Pons (tissue), 1 donor: ENCODE results near the gene CASP9.

ENCODE experiments used
- DNase-seq: peaks from one replicate; pipeline ENCODE4 v3.0.0-alpha.2; 2016; ENCODE audit warnings: low spot score

CASP9 gene

DNA sequence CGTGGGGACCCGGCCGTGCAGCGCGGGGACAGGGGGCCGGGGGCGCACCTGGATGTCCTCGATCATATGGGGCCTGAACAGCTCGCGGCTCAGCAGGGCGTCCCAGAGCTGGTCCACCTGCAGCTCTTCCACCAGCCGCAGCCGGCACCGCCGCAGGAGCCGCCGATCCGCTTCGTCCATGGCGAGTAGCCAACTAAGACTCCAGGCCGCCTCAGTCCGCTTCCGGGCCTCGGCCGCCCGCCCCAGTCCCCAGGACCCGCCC, at the start of gene CASP9:
Gene CASP9 (minus strand): TSS at position 195 of the 262 bp plus-strand sequence. CDS start 15 bp downstream, at position 180.
- no peak for DNase-seq

DNA sequence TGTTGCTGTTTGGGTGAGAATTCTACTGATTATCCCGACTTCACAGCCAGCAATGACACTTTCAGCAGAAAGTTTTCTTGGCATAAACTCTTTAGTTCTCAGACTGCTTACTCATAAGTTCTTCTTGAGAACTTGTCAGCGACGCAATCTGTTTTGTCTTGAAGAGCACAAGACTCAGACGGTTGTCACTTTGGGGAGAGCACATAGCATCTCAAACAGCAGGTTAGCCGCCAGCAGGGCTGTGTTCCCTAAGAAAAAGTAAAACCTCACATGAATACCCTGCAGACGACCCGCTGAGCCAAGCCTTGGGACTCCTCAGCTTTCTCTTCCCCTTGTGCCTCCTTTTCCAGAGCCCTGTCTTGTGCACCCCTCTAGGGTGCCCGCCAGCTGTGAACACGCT, 49.5 kb upstream of the CASP9 start:
- no peak for DNase-seq

GRCh38 chr1:15571266-15571665, 47.3 kb upstream of the CASP9 start:
- no peak for DNase-seq

DNA sequence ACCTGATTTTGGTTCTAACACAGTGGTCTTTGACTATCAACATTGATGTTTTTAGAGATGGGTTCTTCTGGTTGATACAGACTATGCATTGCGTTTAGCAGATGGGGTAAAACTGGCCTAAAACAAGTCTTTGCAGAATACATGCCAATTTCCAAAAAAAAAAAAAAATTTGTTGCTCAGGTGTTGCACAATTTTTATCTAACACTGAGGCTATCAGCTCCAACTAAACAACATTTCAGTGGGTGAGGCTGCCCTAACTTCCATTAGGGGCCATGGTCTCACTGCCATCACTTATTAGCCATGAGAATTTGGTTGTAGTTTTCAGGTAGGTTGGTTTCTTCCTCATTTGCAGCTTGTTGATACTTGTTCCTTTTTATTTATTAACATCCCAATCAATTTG, 46.8 kb upstream of the CASP9 start:
- DNase-seq: no peak

DNA sequence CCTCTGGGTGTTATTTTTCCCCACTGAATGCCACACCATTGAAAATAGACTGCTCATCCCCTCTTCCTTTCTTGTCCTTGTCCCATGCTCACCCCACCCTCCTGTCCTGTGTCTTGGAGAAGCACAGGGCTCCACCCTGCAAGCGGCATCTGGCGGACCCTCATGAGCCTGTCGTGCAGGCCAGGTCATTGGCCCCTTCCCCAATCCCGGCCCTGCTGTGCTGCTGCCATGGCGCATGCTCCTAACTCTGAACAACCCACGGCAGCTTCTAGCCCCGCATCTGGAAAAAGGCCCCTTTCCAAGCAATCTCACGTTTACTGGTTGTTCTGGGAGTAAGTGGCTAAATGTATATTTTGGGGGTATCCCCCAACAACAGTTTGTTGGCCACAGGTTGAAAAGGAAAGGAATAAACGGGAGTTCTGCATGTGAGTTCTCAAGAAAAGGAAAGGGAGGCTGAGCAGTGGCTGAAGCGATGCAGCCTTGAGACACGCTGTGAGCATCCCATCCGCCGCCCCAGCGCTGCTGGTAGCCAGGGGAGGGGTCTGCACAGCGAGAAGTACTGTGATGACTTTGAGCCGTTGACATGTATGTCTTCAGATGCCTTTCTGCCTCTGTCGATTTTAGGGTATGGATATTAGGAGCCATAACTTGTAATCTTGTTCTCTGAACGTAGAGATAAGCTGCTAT, 44.5 kb upstream of the CASP9 start:
- DNase-seq: no peak

GRCh38 chr1:15559189-15559810, 35.3 kb upstream of the CASP9 start:
- no peak for DNase-seq

DNA sequence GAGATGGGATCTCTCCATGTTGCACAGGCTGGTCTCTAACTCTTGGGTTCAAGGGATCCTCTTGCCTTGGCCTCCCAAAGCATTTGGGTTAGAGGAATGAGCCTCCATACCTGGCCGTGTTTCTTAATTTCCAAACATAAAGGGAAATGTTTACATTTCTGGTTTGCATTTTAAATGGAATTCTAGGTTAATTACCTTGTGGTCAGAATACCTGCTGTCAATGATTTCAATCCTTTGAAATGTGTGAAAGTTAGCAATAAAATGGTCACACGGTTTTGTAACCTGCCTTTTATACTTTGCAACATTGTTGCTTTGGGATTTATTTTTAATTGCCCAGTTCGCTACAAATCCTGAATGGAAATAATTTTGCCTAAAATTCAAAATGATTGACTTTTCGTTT, 34.5 kb upstream of the CASP9 start:
- no peak for DNase-seq

DNA sequence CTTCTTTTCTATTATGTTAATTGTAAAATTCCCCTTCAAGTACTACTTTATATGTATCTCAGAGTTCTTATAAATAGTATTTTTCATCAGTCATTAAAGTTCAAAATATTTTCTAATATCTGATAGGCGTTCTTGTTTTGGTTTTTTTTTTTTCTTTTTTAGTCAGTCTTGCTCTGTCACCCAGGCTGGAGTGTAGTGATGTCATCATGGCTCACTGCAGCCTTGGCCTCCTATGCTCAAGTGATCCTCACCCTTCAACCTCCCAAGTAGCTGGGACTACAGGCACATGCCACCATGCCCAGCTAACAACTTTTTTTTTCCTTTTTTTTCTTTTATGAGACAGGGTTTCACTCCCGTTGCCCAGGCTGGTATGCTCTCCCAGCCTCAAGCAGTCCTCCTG, 33.6 kb upstream of the CASP9 start:
- DNase-seq: no peak

GRCh38 chr1:15557008-15557407, 33.0 kb upstream of the CASP9 start:
- DNase-seq: no peak

DNA sequence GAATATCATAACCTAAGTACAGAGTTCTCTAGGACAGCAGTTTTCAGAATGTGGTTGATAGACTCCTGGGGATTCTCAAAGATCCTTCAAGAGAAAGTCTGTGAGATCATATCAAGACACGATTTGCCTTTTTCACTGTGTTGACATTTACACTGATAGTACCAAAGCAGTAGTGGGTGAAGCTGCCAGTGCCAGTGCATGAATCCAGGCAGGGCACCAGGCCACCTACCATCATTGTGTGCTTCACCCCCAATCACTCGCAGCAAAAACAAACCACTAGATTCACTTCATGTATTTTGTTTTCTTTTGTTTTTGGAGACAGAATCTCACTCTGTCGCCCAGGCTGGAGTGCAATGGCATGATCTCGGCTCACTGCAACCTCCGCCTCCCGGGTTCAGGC, 26.6 kb upstream of the CASP9 start:
- DNase-seq: no peak

- peak; percentile 86 for DNase-seq
Measured at GRCh38 chr1:15546641-15547040, 22.6 kb upstream of the CASP9 start.

- no peak for DNase-seq
Measured at GRCh38 chr1:15543589-15544568, 19.9 kb upstream of the CASP9 start.

DNA sequence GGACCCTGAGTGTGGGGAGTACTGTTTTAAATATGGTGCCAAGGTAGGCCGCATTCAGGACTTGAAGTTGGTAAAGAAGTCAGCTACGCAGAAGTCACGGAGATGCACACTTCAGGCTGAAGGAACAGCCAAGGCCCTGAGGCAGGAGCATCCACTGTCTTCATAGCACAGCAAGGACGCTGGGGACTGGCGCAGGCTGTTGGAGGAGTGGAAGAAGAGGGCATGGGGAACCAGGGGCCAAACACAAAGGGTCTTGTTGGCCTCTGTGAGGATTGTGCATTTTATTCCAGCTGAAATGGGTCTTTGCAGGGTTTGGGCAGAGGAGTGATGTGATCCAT, 19.2 kb upstream of the CASP9 start:
- no peak for DNase-seq

DNA sequence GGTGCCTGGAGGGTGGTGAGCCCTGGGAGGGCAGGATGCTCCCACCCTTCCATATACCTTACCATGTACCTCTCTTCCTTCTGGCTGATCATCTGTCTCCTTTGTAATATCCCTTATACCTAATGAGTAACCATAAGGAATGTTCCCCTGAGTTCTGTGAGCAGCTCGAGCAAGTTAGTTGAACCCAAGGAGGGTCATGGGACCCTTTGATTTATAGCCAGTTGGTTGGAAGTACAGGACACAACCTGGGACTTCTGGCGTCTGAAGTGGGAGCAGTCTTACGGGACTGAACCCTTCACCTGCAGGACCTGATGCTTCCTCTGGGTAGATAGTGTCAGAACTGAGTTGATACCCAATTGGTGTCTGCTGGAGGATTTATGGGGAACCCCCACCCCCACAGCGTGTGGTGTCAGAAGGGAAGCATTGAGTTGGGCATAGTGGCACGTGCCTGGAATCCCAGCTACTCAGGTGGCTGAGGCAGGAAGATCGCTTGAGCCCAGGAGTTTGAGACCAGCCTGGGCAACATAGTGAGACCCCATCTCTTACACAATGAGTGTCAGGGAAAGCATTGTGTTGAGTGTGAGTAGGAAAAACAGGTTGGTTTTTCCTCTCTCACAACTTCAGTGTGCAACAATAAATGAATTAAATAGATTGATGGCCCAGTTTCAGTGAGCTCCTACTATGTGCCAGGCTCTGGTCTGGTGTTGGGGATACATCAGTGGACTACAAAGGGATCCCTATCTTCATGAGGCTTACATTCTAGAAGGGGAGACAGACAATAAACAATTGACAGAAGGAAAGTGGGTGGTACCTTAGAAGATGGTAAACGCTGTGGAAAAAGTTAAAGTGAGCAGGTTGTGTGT, 18.6 kb upstream of the CASP9 start:
- no peak for DNase-seq

- DNase-seq: no peak
Measured at GRCh38 chr1:15541231-15541792, 17.3 kb upstream of the CASP9 start.

DNA sequence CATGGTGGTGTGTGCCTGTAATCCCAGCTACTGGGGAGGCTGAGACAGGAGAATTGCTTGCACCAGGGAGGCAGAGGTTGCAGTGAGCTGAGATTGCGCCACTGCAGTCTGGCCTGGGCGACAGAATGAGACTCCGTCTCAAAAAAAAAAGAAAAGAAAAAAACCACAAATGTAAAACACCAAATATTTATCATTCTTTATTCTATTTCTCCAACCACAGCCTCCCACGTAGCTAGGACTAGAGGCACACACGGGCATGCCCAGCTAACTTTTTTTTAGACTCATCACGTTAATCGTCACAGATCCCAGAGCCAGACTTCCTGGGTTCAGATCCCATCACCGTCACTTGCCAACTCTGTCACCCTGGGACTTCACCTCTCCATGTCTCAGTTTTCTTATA, 16.2 kb upstream of the CASP9 start:
- DNase-seq: no peak

DNA sequence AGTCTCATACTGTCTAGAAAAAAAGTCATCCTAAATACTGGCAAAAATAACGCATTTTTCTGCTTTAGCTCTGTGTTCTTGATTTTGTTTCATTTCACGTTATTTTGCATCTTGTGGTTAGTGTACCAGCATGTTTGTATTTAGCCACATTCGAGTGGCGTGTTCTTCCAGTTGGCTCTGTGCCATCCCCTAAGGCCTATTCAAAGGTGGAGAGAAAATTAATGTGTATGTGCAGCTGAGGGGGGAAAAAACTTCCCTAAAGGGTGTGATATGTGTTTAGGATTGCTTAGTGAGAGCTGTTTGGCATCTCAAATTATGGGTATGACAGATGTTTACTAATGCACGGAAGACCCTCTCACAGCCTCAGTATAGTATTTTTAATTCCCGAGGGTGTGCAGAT, 14.8 kb upstream of the CASP9 start:
- no peak for DNase-seq

DNA sequence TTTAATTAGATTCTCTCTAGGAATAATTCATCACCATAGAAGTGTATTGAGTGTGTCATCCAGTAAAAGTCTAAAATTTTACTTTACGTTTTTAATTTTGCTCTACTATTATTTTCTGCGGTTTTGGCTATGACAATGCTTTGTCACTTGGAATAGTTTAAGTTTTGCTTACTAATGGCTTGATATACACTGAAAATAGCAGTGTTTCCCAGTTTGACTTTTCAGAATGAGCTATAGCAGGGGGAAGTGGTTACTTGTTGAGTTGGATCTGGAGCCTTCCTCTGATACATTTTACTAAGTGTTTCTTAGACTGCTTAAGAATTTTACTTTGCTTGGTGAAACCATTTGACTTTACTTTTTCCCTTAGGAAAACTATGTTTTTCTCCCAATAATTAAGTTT, 7.7 kb upstream of the CASP9 start:
- no peak for DNase-seq

DNA sequence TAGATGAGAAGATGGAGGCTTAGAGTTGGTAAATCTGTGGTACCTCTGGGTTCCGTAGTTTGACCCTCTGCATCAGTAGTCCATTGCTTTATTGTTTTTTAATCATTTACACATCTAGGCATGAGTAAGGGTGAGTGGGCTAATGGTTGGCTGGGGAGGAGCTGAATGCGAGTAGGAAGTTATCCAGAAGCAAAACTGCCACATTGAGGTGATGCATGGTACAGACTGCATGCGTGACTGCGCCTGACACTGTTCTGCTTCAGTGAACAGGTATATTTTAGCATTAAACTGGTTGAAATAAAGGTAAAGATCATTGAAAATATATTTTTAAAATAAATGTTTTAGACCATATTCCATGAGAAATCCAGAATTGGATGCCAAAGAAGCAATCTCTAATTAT, 7.0 kb upstream of the CASP9 start:
- no peak for DNase-seq

- DNase-seq: peak; percentile 100
Measured at GRCh38 chr1:15526490-15527339, 2.7 kb upstream of the CASP9 start, which contains the start of gene DNAJC16. TSS of gene DNAJC16 (plus strand) at chr1:15526848. CDS start at chr1:15529106, 2,258 bp downstream.

DNA sequence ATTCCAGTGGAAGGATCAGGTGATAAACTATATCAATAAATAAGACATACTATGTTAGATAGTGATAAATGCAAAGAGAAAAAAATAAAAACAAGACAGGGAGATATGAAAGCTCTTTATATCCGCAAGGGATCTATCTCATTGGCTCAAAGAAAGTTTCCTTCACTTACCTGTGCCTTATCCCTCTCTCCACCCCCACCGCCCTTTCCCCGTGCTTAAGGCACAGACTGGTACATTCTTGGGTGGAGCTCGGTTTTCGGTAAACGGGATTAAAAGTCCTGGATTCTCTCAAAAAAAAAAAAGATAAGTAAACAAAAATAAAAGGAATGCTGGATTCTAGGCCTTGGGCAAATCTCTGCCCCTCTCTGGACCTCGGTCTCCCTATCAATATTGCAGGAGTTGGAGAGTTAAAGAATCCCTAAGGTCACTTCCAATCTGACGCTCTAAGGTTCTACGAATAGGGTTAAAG, 2.0 kb upstream of the CASP9 start:
- no peak for DNase-seq
